ENCODE measurements around the gene PIK3R1.

DNA sequence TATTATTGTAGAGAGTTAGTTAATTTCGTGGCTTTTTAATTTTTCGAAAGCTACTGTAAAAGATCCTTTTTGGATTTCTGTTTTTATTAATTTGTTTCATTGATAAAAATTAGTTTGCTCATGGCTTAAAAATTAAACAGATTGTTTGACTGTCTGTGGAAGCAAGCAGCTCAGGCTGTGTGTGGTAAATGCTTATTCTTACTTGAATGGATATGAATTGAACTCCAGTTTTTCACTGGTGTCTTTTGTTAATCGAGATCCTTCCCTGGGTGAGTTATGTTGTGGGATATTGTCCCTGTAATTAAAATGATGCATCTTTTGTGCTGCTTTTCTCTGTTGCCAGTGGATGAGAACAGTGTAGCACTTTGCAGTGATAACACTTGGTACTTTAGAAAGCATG is 75.3 kb downstream of the PIK3R1 start:
- TF ChIP-seq, protein P1, sequence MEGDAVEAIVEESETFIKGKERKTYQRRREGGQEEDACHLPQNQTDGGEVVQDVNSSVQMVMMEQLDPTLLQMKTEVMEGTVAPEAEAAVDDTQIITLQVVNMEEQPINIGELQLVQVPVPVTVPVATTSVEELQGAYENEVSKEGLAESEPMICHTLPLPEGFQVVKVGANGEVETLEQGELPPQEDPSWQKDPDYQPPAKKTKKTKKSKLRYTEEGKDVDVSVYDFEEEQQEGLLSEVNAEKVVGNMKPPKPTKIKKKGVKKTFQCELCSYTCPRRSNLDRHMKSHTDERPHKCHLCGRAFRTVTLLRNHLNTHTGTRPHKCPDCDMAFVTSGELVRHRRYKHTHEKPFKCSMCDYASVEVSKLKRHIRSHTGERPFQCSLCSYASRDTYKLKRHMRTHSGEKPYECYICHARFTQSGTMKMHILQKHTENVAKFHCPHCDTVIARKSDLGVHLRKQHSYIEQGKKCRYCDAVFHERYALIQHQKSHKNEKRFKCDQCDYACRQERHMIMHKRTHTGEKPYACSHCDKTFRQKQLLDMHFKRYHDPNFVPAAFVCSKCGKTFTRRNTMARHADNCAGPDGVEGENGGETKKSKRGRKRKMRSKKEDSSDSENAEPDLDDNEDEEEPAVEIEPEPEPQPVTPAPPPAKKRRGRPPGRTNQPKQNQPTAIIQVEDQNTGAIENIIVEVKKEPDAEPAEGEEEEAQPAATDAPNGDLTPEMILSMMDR (conservative IDR thresholded peaks at IDR 0.05; ENCODE audit: low read depth in 2 of 2), result no peak
- TF ChIP-seq, protein P2, sequence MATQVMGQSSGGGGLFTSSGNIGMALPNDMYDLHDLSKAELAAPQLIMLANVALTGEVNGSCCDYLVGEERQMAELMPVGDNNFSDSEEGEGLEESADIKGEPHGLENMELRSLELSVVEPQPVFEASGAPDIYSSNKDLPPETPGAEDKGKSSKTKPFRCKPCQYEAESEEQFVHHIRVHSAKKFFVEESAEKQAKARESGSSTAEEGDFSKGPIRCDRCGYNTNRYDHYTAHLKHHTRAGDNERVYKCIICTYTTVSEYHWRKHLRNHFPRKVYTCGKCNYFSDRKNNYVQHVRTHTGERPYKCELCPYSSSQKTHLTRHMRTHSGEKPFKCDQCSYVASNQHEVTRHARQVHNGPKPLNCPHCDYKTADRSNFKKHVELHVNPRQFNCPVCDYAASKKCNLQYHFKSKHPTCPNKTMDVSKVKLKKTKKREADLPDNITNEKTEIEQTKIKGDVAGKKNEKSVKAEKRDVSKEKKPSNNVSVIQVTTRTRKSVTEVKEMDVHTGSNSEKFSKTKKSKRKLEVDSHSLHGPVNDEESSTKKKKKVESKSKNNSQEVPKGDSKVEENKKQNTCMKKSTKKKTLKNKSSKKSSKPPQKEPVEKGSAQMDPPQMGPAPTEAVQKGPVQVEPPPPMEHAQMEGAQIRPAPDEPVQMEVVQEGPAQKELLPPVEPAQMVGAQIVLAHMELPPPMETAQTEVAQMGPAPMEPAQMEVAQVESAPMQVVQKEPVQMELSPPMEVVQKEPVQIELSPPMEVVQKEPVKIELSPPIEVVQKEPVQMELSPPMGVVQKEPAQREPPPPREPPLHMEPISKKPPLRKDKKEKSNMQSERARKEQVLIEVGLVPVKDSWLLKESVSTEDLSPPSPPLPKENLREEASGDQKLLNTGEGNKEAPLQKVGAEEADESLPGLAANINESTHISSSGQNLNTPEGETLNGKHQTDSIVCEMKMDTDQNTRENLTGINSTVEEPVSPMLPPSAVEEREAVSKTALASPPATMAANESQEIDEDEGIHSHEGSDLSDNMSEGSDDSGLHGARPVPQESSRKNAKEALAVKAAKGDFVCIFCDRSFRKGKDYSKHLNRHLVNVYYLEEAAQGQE (IDR thresholded peaks at IDR 0.05; ENCODE audit: unreplicated experiment), result no peak
- no peak for TF ChIP-seq POLR2AphosphoS5 (IDR thresholded peaks at IDR 0.05; ENCODE audit: low read depth)
- no peak for TF ChIP-seq EZH2 (IDR thresholded peaks at IDR 0.05; ENCODE audit: low read depth, unreplicated experiment)
- no peak for TF ChIP-seq EZH2phosphoT487 (IDR thresholded peaks at IDR 0.05; ENCODE audit: unreplicated experiment)
- TF ChIP-seq JUNB (IDR thresholded peaks at IDR 0.05; ENCODE audit: unreplicated experiment), result no peak
- no peak for TF ChIP-seq CREB1 (CRISPR knock-in tag; IDR thresholded peaks at IDR 0.05; ENCODE audit: low read depth)
- no peak for TF ChIP-seq ZNF114 (CRISPR knock-in tag; IDR thresholded peaks at IDR 0.05)
- TF ChIP-seq ETS1 (IDR thresholded peaks at IDR 0.05), result no peak
- no peak for TF ChIP-seq NANOG (IDR thresholded peaks at IDR 0.05; ENCODE audit: borderline replicate concordance)
